Uterus (tissue), 2 donors: Measurements from ENCODE around the gene NFE2L3.

Experiments used
- CTCF ChIP-seq, 4 experiments: fragments of 200-600 bp in 2 of 4; fragments of 450-650 bp in 2 of 4; sonication (generic) in 2 of 4; IDR thresholded peaks; one replicate each; pipeline ENCODE4 v1.5.1; 2016 to 2019; ENCODE audit warnings: antibody characterized with exemption in 4 of 4, mild to moderate bottlenecking in 2 of 4, moderate library complexity in 1 of 4
- POLR2A ChIP-seq, 2 donors: fragments of 450-650 bp; IDR thresholded peaks; one replicate each; pipeline ENCODE4 v1.6.1; 2016; ENCODE audit warnings: antibody characterized with exemption in 2 of 2, mild to moderate bottlenecking in 1 of 2, moderate library complexity in 1 of 2

DNA sequence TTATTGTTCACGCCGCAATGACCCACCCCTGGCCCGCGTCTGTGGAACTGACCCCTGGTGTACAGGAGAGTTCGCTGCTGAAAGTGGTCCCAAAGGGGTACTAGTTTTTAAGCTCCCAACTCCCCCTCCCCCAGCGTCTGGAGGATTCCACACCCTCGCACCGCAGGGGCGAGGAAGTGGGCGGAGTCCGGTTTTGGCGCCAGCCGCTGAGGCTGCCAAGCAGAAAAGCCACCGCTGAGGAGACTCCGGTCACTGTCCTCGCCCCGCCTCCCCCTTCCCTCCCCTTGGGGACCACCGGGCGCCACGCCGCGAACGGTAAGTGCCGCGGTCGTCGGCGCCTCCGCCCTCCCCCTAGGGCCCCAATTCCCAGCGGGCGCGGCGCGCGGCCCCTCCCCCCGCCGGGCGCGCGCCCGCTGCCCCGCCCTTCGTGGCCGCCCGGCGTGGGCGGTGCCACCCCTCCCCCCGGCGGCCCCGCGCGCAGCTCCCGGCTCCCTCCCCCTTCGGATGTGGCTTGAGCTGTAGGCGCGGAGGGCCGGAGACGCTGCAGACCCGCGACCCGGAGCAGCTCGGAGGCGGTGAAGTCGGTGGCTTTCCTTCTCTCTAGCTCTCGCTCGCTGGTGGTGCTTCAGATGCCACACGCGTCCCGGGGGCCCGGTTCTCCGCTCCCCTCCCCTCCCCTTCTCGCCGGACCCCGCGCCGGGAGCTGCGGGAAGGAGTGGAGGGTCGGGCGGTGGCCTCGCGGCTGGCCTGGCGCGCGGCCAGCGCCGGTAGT lies 49.4 kb downstream of the NFE2L3 start, which contains the start of gene CBX3:
- no peak for TF ChIP-seq CTCF (IDR thresholded peaks at IDR 0.05)
- peak; percentile 51 to 83 for TF ChIP-seq POLR2A (IDR thresholded peaks at IDR 0.05)
